IPS DF 6.9 (cell line): ENCODE data around the gene BTBD17.

Experiments
- DNase-seq: peaks from one replicate; pipeline ENCODE4 v3.0.0-alpha.2; 2013; ENCODE audit warnings: low read depth, low spot score
- H3K27ac ChIP-seq: one replicate; pipeline ENCODE4 v1.5.1; 2013; ENCODE audit warnings: low read length, control low read depth
- H3K27me3 ChIP-seq: 2 replicates; pipeline ENCODE4 v1.6.1; 2013; ENCODE audit warnings: mild to moderate bottlenecking, low read length; ENCODE audit not compliant: control insufficient read depth, insufficient read depth
- H3K36me3 ChIP-seq: 2 replicates; pipeline ENCODE4 v1.6.1; 2013; ENCODE audit warnings: low read length; ENCODE audit not compliant: control insufficient read depth, insufficient read depth
- H3K4me1 ChIP-seq: 2 replicates; pipeline ENCODE4 v1.6.1; 2013; ENCODE audit warnings: low read length; ENCODE audit not compliant: control insufficient read depth, insufficient read depth
- H3K4me3 ChIP-seq: 2 replicates; pipeline ENCODE4 v1.5.1; 2013; ENCODE audit warnings: mild to moderate bottlenecking, low read length
- H3K9me3 ChIP-seq: 2 replicates; pipeline ENCODE4 v1.6.1; 2013; ENCODE audit warnings: low read length, inconsistent platforms; ENCODE audit not compliant: control insufficient read depth, insufficient read depth
- WGBS: extraction: QIAGEN DNeasy Blood & Tissue Kit; methylation state at CpG from one replicate; pipeline ENCODE4 v1.1.7; 2013; ENCODE audit warnings: mixed read lengths, missing lambda C conversion rate; ENCODE audit not compliant: insufficient read length, insufficient coverage; 5-methylcytosine and 5-hydroxymethylcytosine counted together

Gene BTBD17

GRCh38 chr17:74335529-74336062 lies 26.1 kb downstream of the BTBD17 start:
- WGBS: no CpG with 5 or more reads among the region's 5 CpGs
- no peaks in the 10 kb centered on the region for H3K36me3 ChIP-seq
- no peak for DNase-seq

GRCh38 chr17:74334393-74335039 lies 27.2 kb downstream of the BTBD17 start:
- no peak overlapping the region for H3K27ac ChIP-seq
- H3K27me3 ChIP-seq: no peaks in the 10 kb centered on the region
- DNase-seq: no peak
- H3K36me3 ChIP-seq: no peaks in the 10 kb centered on the region
- no peak overlapping the region for H3K4me3 ChIP-seq
- no peaks in the 10 kb centered on the region for H3K9me3 ChIP-seq
- WGBS: no CpG with 5 or more reads among the region's 2 CpGs
- no peaks in the 10 kb centered on the region for H3K4me1 ChIP-seq

More at GRCh38 chr17:74335529-74336062, 26.1 kb downstream of the BTBD17 start:
- H3K27ac ChIP-seq: no peak overlapping the region
- H3K4me1 ChIP-seq: no peaks in the 10 kb centered on the region
- no peaks in the 10 kb centered on the region for H3K9me3 ChIP-seq
- H3K27me3 ChIP-seq: no peaks in the 10 kb centered on the region
- no peak overlapping the region for H3K4me3 ChIP-seq

- Histone ChIP-seq H3K36me3 (no peaks in the 10 kb centered on the region), H3K9me3 (no peaks in the 10 kb centered on the region), H3K27ac (no peak overlapping the region), H3K4me3 (no peak overlapping the region), H3K4me1 (peaks cover 1% of the 10 kb centered on the region; the same call in 1 of the 2 replicates), H3K27me3 (no peaks in the 10 kb centered on the region)
- no CpG with 5 or more reads among the region's 11 CpGs for WGBS
- DNase-seq: no peak
These were observed 28.8 kb downstream of the BTBD17 start for GRCh38 chr17:74332763-74333283.

- no peaks in the 10 kb centered on the region for H3K36me3 ChIP-seq
- no peaks in the 10 kb centered on the region for H3K27me3 ChIP-seq
- H3K27ac ChIP-seq: no peak overlapping the region
- no peak for DNase-seq
- H3K4me1 ChIP-seq: peaks cover 1% of the 10 kb centered on the region; the same call in 1 of the 2 replicates
- H3K9me3 ChIP-seq: no peaks in the 10 kb centered on the region
- WGBS: no CpG with 5 or more reads among the region's 7 CpGs
- no peak overlapping the region for H3K4me3 ChIP-seq
These were observed 29.5 kb downstream of the BTBD17 start for GRCh38 chr17:74332017-74332650.

GRCh38 chr17:74330446-74330845 lies 31.2 kb downstream of the BTBD17 start:
- no peak for DNase-seq
- Histone ChIP-seq H3K4me3 (no peak overlapping the region), H3K27me3 (peaks cover 6% of the 10 kb centered on the region; the same call in 1 of the 2 replicates), H3K4me1 (peaks cover 4% of the 10 kb centered on the region), H3K9me3 (no peaks in the 10 kb centered on the region), H3K27ac (no peak overlapping the region), H3K36me3 (no peaks in the 10 kb centered on the region)
- WGBS: no CpG with 5 or more reads among the region's 8 CpGs

GRCh38 chr17:74329378-74329777 lies 32.3 kb downstream of the BTBD17 start:
- no peaks in the 10 kb centered on the region for H3K9me3 ChIP-seq
- DNase-seq: no peak
- no peak overlapping the region for H3K27ac ChIP-seq
- peaks cover 4% of the 10 kb centered on the region for H3K4me1 ChIP-seq
- H3K27me3 ChIP-seq: peaks cover 7% of the 10 kb centered on the region; the same call in 1 of the 2 replicates
- no peaks in the 10 kb centered on the region for H3K36me3 ChIP-seq
- H3K4me3 ChIP-seq: no peak overlapping the region
- WGBS: no CpG with 5 or more reads among the region's 3 CpGs

- no CpG with 5 or more reads among the region's 3 CpGs for WGBS
- Histone ChIP-seq H3K36me3 (no peaks in the 10 kb centered on the region), H3K4me1 (peaks cover 4% of the 10 kb centered on the region), H3K4me3 (no peak overlapping the region), H3K27me3 (peaks cover 7% of the 10 kb centered on the region; the same call in 1 of the 2 replicates), H3K9me3 (no peaks in the 10 kb centered on the region), H3K27ac (no peak overlapping the region)
- DNase-seq: no peak
These were observed 33.2 kb downstream of the BTBD17 start for GRCh38 chr17:74328487-74328886.

GRCh38 chr17:74326506-74326905 lies 35.2 kb downstream of the BTBD17 start:
- H3K27me3 ChIP-seq: peaks cover 7% of the 10 kb centered on the region; the same call in 1 of the 2 replicates
- no peak overlapping the region for H3K27ac ChIP-seq
- no peaks in the 10 kb centered on the region for H3K9me3 ChIP-seq
- no peak for DNase-seq
- H3K4me3 ChIP-seq: peak overlapping the region; percentile 34; the same call in 1 of the 2 replicates
- H3K4me1 ChIP-seq: peaks cover 4% of the 10 kb centered on the region
- no CpG with 5 or more reads among the region's 10 CpGs for WGBS
- H3K36me3 ChIP-seq: no peaks in the 10 kb centered on the region

GRCh38 chr17:74325743-74326379 lies 35.8 kb downstream of the BTBD17 start, which contains the start of gene KIF19:
TSS of gene KIF19 (plus strand) at chr17:74326226. CDS start at chr17:74326350, 124 bp downstream.
- WGBS: no CpG with 5 or more reads among the region's 73 CpGs
- Histone ChIP-seq H3K4me1 (peaks cover 4% of the 10 kb centered on the region), H3K4me3 (peak within 1 kb of the TSS; percentile 34; the same call in 1 of the 2 replicates), H3K36me3 (no peaks in the 10 kb centered on the region), H3K27me3 (peaks cover 7% of the 10 kb centered on the region; the same call in 1 of the 2 replicates), H3K27ac (no peak within 1 kb of the TSS), H3K9me3 (no peaks in the 10 kb centered on the region)
- no peak for DNase-seq

GRCh38 chr17:74325376-74325742 lies 36.3 kb downstream of the BTBD17 start:
- no CpG with 5 or more reads among the region's 11 CpGs for WGBS
- Histone ChIP-seq H3K27me3 (peaks cover 7% of the 10 kb centered on the region; the same call in 1 of the 2 replicates), H3K27ac (no peak overlapping the region), H3K36me3 (no peaks in the 10 kb centered on the region), H3K4me3 (peak overlapping the region; percentile 29; the same call in 1 of the 2 replicates), H3K4me1 (peaks cover 4% of the 10 kb centered on the region), H3K9me3 (no peaks in the 10 kb centered on the region)
- DNase-seq: no peak
